Medulla oblongata (tissue), 1 donor: Measurements from ENCODE around the gene SCD5.

Source experiments
- DNase-seq: peaks from one replicate; pipeline ENCODE4 v3.0.0-alpha.2; 2015; ENCODE audit errors: extremely low spot score

SCD5 gene

GRCh38 chr4:82691431-82691830, 107.2 kb downstream of the SCD5 start:
- DNase-seq = no peak

DNA sequence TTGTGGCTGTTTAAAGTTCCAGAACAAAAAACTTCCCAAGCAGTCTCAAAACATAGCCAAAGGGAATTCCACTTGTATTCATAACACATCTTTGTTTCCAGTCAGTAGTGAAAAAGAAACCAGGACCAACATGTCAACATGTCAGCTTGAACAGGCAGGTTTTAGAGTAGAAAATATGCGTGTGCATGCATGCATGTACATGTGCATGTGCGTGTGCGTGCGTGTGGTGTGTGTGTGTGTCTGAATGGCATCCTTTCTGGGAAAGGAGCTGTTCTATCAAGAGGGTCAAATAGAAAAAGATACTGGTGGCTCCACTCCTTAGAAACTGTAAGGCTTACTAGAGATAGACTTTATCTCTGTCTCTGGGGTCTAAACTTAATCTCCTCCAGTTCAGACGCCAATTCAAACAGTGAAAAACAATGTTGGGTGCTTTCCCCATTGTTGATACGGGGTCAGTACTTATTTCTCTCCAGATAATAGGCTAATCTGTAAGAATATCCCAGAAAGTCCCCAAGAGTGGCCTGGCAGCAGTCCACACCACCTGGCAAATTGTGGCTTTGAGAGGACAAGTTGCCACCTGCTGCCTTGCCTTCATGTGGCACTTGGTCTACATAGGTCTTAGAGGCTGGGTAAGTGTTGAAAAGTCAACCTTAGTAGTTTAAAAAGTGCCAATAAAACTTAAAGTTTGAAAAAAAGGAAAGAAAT, 110.4 kb downstream of the SCD5 start:
- no peak for DNase-seq

GRCh38 chr4:82687531-82687930, 111.1 kb downstream of the SCD5 start:
- DNase-seq = no peak

- DNase-seq = peak; percentile 51
Measured at GRCh38 chr4:82681754-82682153, 116.8 kb downstream of the SCD5 start.

GRCh38 chr4:82680834-82681233, 117.8 kb downstream of the SCD5 start:
- no peak for DNase-seq

- no peak for DNase-seq
Measured at GRCh38 chr4:82679531-82679930, 119.1 kb downstream of the SCD5 start.

DNA sequence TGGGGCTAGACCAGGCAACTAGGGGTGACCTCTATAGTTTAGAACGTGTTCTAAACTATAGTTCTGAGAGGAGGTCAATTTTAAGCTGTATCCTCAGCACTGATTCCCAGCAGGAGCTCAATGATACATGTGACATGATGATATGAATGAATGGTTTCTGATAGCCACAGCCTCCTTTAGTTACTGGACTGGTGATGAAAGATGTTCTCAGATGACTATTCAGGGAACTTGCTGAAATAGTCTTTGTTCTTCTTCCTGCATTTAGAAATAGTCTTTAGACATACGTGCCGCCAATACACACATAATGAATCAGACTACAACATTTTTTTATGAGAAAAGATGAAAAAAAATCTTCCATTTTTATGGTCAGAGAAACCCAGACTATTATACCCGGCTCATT, 120.5 kb downstream of the SCD5 start:
- DNase-seq = no peak

DNA sequence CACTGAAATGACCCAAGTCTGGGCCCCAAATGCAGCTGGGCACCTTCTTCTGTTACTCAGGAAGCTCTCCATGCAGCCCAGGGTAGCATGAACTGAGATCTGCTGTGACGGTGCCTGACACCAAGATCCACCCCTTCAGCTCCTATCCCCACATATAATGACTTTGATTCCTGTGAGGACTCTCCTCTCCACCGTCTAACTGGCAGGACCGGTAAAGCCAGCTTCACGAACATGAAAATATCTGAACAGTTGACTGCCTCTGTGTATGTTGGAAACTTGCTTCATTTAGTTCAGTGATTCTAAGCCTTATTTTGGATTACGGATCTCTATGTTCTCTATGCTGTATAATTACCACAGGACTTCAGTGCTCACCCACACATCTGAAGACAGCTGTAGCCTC, 121.3 kb downstream of the SCD5 start:
- no peak for DNase-seq

- DNase-seq = no peak
Measured at GRCh38 chr4:82667761-82668480, 130.7 kb downstream of the SCD5 start.

DNA sequence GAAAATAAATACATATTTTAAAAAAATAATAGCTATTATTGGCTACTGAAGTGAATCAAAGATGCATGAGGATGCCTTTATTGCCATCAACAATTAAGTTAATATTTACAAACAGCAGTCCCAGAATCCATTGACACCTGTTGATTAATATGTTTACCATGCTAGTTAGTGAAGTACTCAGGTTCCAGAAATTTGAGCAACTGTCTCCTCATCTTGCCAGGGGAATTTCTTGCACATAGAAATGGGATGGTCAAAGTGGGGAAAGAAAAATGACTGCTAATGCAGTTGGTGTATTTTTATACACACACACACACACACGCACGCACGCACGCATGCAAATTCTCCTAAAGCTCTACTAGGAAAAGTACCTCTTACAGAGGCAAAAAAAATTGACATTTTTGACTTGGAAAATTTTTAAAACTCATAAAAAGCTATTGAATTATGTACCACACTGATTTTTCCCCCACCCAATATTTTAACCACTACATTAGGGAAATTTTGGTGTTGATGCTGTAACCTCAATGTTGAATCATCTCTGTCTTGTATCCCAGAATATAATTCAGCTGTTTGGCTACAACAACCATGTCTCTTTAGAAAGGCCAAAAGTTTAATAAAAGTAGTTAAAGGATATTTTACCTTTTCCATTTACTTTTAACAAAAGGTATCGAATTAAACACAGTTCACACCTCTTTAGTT, 131.5 kb downstream of the SCD5 start:
- DNase-seq = no peak

- no peak for DNase-seq
Measured at GRCh38 chr4:82661181-82661992, 137.2 kb downstream of the SCD5 start.

DNA sequence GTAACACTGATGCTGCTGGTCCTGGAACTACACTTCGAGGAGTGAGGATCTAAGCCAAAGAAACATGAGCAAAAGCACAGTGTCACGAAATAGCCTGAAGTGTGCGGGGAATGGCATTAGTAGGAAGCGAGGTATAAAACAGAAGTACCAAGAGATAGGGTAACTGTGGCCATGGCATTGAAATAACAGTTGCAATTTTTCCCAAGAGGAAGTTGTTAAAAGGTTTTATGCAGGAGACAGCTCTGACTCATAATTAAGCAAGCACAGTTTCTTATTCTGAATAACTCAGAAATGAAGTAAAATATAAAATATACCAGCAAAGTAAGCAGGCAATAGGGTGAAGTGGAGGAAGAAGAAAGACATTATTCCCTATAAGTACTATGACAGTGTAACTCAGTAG, 146.5 kb downstream of the SCD5 start:
- no peak for DNase-seq

- DNase-seq = no peak
Measured at GRCh38 chr4:82650868-82651267, 147.7 kb downstream of the SCD5 start.

- no peak for DNase-seq
Measured at GRCh38 chr4:82648356-82648755, 150.2 kb downstream of the SCD5 start.

DNA sequence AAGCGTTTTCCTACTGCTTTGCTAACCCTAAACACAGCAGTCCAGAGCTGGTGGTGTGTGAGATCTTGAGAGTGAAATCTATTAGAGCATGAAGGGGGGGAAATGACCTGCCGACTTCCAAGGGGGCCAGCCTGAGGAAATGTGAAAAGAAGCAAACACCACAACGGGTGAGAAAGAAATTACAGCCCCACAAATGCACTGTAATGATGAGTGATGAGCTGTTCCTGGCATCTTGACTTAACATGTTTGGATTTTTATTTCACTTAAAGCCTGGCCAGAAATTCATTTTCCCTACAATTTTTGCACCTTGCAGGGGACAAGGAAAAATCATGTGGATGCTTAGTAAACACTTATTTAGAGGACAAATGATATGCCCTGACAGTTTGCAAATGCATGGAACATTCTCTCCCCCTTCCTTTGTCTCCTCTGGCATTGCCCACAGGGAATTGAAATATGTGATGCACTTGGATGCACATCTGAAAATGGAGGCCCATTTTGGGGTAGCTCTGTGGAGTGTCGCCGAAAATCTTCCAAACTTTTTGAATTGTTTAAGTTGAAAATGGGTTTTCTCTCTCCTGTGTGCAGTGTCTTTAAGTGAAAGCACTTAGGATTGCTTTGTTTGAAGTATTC, 152.5 kb downstream of the SCD5 start:
- no peak for DNase-seq

DNA sequence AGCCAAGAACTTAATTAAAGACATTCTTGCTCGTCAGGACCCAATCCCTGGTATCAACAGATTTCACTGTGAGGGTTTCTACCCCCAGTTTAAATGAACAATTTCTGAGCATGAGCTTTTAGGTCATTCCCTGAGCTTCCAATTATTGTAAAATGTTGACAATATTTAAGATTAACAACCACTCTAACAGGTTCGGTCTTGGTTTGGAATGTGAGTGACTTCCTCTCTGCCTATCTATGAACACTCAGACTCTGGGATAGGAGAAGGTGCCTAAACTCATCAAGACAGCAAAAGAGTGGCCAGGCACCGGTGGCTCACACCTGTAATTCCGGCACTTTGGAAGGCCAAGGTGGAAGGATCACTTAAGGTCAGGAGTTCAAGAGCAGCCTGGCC, 153.9 kb downstream of the SCD5 start:
- no peak for DNase-seq

DNA sequence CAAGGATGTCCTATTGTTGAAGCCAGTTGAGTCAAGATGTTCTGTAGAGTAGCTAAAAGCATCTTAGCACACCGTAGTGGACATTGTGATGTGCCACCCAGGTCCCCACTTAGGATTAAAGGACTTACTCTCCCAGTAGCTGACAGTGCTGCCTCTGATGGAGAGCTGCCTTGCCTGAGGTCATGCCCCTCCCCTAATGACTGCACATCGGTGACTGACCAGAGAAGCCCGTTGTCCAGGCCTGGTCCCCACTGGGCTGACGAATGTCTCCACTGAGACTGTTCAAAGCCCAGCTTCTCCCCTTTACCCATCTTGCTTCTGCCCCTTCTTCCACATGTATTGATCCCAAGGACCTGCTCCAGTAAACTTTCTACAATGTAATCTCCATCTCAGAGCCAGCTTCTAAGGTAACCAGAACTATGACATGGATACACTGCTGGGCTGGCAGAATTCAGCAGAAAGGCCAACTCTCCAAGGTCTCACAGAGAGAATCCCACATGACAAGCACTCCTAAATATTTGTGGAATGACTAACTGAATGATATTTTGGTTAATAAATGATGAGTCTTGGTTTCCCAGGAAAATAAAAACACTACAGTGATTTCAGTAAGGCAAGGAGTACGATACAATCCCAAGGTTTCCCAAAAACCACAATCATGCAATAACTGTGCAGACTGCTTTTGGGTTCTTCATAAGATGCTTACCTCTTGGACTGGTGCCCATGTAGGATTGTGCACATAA, 154.4 kb downstream of the SCD5 start:
- DNase-seq = no peak

GRCh38 chr4:82642331-82642730, 156.3 kb downstream of the SCD5 start:
- no peak for DNase-seq

GRCh38 chr4:82640540-82640939, 158.1 kb downstream of the SCD5 start:
- no peak for DNase-seq

DNA sequence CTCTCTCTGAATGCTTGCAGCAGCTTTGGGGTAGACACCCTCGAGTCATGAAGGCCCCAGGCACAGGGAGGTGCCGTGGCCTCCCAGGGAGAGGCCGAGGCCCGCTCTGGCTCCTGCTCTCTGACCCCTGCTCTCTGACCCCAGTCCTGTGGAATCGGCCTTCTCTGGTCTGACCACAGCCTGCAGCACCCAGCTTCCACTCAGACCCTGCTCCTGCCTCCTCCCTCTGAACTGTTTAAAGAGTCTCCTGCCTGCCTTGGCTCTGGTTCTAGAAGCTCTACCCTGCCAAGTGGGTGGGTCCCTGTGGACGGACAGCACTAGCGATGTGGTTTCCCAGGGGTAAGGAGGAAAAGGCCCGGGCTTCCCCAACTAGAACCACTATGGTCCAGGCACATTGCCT, 158.6 kb downstream of the SCD5 start:
- no peak for DNase-seq

GRCh38 chr4:82638479-82638878, 160.1 kb downstream of the SCD5 start:
- no peak for DNase-seq
